HG02840 (cell line): ENCODE measurements around the gene GET4.
"Not testable (repeated sequence)": the region's sequence is repeated elsewhere in the genome, so short reads cannot be mapped to it uniquely, and the experiment has no call there.

ENCODE experiments used
- ATAC-seq: cut with Tn5 transposase; IDR thresholded peaks from one replicate; pipeline ENCODE4 v1.9.1; 2021; ENCODE audit warnings: mild to moderate bottlenecking, moderate library complexity, moderate number of reproducible peaks; ENCODE audit not compliant: unreplicated experiment, low FRiP score

The GET4 gene

DNA sequence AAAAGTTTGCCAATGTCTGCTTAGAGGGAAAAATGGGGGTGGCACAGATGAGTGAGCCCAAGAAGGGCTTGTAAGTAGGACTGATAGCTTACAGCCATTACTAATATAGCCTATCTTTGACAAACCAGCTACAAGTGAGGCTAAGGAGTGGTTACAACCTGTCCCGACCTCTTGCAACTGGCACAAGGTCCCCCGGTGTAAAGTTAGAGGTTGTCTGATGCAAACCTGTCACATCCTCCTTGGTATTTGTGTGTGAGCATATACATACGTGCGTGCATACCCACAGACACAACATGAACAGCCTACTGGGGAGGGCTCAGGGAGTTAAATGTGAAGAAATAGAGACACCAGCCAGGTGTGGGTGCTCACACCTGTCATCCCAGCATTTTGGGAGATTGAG lies 63.5 kb downstream of the GET4 start:
- no peak for ATAC-seq

DNA sequence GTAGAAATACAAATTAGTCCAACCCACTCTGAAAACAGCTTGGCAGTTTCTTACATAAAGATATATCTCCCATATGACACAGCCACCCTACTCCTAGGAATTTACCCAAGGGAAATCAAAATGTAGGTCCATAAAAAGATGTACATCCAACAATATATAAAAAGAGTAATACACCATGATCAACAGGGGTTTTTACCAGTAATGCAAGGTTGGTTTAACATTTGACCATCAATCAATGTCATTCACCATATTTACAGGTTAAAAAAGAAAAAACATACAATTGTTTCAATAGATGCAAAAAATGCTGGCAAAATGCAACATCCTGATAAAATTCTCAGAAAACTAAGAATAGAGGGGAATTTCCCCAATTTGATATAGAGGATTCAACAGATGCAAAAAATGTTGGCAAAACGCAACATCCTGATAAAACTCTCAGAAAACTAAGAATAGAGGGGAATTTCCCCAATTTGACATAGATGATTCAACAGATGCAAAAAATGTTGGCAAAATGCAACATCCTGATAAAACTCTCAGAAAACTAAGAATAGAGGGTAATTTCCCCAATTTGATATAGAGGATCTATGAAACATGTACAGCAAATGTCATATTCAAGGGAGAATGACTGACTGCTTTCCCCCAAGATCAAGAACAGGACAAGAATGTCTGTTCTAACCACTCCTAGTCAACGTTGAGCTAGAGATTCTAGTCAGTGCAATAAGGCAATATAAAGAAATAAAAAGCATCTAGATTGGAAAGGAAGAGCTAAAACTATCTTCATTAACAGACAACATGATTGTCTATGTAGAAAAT lies 64.5 kb downstream of the GET4 start:
- no peak for ATAC-seq

DNA sequence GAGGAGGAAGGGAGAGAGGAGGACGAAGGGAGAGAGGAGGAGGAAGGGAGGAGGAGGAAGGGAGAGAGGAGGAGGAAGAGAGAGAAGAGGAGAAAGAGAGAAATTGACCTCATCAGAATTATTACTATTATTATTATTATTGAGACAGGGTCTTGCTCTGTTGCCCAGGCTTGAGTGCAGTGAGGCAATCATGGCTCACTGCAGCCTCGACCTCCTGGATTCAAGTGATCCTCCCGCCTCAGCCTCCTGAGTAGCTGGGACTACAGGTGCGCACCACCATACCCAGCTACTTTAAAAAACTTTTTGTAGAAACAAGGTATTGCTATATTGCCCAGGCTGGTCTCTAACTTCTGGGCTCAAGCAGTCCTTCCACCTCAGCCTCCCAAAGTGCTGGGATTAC lies 67.4 kb downstream of the GET4 start:
- ATAC-seq, result not testable (repeated sequence)

DNA sequence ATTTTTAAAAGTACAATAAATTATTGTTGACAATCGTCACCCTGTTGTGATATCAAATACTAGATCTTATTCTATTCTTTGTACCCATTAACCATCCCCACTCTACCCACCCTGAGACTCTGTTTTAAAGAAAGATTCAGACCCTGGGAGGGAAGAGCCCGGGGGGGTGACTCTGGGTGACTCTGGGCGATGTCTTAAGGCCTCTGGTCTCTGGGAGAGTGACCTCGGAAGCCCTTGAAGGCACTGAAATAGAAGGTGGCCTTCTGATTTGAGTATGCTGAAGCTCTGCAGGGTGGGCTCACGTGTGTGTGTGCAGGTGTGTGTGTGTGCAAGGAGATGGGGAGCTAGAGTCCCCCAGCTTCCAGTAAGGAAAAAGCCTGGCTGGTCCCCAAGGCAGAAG lies 68.4 kb downstream of the GET4 start:
- no peak for ATAC-seq

DNA sequence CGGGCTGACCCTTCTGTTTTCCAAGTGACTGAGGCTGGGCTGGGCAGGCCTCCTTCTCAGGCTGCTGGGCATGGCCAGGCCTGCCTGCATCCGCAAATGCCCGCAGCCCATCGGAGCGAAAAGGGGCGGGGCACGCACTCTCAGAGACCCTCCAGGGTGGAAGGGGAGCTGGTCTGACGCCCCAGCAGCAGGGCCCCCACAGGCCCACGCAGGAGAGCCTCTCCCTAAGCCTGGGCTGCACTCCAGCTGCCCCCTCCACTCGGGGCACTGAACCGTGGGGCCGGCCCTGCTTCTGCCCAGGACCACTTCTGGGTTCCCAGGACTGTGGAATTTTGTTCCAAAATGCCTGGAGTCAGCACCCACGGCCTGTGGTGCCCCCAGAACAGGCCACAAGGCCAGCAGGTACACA lies 68.8 kb downstream of the GET4 start:
- ATAC-seq, result no peak

DNA sequence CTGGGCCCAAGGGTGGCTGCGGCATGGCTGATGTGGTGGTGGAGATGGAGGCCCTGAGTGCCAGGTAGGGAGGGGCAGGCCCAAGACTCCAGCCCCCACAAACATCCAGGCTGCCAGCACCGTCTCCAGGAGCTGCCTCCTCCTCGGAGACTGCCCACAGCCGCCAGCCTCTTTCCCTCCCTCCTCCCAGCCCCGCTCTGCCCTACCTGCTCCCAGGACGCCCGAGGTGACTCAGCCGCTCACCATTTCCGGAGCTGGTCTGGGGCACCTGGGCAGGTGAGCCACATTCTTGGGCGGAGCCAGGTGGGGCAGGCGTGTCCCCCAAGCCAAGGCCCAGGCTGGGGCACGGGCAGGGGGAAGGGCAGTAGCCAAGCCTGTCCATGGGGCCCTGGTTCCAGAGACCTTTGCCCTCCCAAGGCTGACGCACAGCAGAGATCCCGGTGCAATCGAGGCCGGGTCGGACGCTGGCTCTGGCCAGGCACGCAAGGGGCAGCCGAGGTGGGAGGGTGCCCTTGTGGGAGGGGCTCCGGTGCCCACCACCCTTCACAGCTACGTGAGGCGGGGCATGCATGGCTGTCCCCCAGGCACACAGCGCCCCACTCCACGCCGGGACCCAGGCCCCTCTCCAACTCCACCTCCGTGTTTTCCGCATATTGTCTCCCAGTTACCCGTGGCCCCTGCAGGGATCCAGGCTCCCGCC lies 69.4 kb downstream of the GET4 start:
- ATAC-seq, result no peak
